Medulla oblongata (tissue), 1 donor: ENCODE measurements around the gene MLLT1.

Experiments used
- DNase-seq: peaks from one replicate; pipeline ENCODE4 v3.0.0-alpha.2; 2015; ENCODE audit errors: extremely low spot score

MLLT1 gene

DNA sequence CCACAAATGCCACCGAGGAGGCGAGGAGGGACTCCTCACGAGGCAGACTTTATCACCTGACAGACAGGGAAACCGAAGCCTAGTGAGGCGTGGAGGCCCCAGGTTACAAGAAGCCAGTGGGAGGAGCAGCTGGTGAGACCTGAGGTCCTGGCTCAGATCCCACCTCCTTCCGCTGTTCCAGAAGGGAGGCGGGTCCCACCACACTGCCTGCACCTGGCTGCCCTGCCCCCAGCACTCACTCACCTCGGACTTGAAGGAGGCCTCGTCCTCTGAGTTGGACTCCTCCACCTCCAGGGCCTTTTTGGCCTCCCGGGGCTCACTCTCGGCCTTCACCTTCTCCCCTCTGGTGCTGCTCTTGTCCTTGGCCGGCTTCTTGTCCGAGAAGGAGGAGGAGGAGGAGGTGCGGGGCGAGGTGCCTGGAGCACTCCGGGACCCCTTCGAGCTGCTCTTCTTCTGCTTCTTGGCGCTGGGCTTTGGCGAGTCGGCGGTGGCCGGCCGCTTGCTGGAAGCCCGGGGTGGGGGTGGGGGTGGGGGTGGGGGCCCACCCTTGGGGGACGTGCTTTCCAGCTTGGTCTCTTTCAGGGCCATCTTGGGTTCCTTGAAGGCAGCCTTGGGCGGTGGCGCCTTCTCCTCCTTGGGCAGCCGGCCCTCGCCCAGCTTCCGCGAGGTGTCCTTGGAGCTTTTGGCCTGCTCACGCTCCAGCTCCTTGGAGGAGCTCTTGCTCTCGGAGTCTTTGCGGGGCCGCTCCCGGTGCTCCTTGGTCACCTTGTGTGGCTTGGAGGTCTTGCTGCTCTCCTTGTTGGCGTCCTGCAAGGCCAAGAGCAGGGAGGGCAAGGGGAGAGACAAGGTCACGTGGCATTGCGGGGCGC is 57.7 kb downstream of the MLLT1 start:
- DNase-seq, result no peak

DNA sequence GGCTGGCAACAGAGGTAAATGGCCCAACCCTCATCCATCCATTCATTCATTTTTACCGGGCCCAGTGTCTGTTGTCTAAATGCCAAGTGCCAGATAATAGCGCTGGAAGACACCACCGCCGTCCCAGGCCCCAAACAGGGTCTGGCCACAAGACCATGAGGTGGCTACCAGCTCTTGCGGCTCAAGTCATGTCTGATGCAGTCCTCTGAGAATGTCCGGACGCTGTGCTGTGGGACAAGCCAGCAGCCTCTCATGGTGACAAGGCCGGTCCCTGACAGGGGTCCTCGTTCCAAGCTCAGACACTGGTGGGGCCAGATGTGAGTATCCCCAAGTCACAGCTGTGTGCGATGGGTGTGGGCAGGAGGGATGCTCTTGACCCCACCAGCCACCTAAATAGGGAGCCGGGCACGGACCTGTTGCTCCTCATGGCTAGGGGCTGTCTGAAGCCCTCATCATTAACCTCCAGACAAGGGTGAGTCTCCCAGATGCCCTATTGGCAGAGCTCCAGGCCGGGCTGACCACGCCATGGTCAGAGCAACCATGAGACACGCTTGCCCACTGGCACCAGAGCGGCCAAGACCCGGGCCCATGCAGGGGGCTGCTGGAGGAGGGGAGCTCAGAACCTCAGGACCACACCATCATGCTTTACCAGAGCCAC is 58.4 kb downstream of the MLLT1 start:
- no peak for DNase-seq

DNA sequence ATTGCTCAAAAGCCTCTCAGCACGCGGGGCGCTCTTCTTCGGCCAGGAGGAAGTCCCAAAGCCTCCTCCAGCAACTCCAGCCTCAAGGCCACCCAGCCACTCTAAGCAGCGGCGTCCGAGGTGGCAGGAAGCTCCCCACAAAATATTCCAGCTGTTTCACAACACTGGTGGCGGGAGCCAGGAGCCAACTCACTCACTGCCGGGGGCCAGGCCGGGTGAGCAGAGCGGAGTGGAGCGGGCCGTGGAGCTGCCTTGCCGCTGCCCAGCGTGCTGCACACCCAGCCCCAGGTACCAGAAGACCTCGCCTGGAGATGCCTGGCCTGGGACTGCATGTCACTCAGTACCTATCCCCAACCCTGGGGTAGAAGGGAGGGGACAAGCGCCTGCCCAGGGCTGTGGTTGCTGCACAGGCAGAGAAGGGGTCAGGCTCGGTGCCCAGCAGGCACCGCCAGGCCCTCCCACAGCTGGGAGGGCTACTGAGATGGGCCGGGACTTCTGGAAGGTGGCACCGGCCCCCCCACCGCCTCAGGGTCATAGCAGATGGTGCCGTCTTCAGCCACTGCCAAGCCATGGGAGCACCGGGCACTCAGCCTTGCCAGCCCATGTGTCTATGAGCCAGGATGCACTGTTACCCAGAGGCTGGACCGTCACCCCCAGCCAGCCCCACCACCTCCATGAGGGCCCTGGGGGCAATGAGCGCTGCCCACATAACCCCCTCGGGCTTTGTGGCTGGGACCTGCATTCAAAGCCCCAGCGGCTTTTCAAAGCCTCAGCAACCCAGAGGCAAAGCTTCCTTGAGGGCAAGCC is 59.2 kb downstream of the MLLT1 start:
- no peak for DNase-seq

DNA sequence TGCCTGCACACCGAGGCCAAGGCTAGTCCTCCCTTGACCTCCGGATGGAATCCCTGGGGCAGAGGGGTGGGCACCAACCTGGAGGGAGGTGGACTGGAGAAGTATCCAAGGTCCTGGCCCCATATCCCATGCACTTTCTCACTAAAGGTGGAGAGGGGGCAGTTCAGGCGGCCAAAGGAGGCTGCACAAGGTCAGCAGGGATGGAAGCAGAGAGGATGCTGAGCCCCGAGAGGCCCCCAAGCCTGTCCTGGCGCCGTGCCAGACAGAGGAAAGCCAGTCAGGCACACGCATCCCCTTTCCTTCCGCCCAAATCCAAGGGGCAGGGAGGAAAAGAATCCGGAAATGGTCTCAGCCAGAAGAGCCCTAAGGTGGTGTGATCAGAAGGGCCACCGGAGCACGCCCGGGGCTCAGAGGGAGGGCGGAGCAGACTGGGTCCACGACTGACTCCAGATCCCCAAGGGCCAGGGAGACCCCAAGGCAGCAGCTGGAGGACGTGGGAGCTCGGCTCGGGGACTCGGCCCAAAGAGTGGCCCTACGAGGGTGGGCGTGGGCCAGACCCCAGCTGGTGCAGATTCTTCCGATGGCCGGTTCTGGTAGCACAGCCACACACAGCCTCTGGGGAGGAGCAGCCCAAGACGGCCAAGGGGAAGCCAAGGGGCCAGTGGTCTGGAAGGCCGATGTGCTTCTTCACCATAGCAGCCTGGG is 60.0 kb downstream of the MLLT1 start:
- DNase-seq, result no peak

DNA sequence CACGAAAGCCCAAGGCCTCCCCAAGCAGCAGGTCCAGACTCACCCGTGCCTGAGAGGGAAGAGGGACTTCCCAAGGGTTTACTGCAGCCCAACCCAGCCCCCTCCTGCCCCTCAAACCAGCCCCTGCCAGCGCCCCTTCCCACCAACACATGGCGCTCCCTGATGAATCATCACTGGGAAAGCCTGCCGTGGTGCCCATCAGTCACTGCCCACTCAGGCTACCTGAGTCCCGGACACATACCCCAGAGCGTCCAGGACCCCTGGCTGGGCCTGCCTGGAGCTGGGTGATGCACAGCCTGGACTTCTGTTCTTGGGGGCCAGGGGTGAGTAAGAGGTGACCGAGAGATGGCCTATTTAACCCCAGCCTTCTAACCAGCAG is 60.6 kb downstream of the MLLT1 start:
- DNase-seq, result no peak

DNA sequence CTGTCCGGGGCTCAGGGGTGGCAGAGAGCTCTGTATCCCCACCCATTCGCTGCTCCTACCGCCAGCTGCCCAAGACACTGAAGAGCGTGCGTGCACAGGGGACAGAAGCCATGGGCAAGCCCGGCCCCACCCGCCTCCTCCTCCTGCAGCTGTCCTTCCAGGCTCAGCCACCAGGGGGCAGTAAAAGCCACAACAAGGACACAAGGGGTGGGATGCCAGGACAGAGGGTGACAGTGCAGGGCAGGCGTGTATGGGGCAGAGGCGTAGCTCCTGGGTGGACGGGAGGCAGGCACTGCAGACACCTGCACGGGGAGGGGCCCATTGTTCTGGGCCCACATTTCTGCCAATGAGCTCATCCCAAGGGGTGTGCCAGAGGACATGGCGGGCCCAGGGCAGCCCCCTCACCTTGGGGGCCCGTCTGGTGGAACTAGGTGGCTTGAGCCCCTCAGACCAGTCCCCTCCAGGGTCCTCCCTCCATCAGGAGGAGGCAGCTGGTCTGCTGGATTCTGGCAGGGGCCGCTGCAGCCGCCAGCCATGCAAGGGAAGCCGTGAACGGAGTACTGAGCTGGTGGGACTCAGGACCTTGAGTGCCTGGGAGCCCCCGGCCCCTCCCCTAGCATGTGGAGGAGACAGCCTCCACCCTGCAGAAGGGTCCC is 61.2 kb downstream of the MLLT1 start:
- DNase-seq, result peak; percentile 94

DNA sequence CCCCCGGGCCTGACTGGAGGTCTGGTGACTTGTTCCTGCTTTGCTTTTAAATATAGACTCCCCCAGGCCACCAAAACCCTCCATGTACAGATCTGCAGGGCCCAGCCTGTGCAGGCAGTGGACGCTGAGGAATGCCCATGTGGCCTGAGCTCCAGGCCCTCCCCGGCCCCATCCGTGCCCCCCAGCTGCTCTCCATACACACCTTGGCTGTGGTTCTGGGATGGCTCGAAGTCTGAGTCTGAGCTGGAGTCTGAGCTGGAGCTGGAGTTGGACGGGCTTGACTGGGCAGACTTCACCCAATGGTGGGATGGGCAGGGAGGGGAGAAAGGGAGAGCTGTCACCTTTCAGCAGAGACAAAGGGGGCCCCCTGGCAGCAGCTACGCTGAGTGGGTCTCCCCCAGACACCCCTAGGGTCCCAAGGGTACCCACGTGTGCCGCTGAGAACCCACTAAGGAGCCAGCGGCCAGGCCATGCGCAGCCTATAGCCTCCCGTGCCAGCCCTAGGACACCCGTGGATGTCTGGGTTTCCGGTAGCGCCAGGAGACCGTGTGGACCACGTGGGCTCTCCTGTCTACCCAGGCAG is 61.9 kb downstream of the MLLT1 start:
- no peak for DNase-seq

DNA sequence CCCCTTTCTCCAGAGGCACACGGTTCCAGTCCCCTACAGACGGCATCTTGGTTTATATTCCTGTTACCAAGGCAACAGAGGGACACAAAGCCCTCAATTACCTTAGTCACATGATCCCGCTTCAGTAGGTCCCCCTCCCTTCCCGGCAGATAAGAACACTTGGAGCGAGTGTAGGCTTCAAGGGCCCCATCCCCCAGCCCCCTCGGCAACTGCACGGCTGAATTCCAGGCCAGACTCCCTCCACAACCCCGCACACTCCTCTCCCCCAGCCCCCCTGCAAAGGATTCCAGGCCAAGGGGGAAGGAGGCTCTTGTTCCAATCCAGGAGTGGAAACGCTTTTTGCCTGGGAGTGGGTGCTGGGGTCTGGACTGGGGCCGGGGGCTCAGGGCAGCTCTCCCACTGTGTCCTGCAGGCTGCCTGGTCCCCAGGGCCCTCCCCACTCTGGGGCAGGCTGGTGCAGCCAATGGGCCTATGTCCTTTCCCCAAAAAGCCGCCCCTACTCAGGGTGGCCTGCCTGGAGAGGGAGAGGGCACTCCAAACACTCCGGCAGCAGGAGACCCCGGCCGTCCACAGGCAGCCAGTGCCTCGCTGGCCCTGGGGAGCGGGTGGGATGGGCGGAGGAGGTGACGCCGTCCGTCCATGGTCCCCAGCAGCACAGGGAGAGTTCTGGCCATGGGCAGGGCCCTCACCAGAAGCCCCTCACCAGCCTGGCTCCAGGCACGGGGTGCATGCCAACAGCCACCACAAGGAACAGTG is 62.6 kb downstream of the MLLT1 start:
- no peak for DNase-seq

DNA sequence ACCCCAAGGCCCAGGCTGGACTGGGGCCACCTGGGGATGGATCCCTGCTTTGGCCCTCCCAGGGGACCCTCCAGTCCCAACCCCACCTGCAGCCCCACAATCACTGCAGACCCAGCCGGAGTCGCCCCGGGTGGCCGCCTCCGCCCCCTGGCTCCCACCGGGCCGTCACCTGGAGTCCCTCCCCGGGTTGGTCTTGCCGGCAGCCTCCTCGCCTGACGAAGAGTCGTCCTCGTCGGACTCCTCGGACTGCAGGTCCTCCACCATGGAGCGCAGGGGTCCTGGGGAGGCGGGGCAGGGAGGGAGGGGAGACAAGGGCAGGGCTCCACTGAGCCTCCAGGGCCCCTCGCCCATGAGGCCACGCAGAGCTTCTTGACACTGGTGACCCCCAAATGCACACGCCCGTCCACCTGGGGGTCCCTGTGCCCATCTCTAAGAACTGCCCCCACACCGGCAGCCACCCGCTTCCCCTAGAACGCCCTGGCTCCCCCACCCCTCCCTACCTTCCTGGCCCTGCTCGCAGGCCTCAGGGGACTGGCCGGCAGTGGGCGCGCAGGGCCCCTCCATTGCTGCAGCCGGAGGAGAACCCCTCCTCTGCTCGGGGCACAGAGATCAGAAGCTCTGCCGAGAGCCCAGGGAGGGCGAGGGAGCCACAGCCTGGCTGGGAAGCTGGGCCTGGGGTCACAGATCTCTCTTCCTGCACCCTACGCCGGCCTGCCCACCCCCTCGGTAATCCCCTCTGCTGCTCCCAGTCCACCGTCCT is 63.4 kb downstream of the MLLT1 start:
- DNase-seq, result no peak

DNA sequence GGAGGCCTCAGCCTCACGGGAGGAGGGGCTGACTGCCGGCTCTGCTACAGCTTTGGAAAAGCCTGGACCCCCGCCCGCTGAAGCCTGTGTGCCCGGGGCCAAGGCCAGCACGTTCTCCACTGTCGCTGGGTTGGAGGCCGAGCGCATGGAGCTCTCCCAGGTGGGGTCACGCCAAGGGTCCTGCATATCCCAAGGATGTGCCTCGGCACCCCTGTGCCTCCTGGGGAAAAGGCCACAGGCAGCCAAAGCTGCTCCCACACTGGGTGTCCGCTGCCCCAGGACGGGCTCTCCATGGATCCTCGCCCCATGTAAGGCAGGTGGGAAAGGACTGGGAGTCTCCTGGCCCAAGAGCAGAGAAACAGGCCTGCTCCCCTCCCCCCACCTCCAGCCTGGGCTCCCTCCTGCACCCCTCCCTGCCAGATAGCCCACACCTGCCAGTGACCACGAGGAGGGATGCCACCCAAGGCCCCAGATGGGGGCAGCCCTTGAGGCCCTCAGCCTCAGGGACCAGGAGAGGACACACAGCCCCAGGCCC is 64.0 kb downstream of the MLLT1 start:
- DNase-seq, result no peak

DNA sequence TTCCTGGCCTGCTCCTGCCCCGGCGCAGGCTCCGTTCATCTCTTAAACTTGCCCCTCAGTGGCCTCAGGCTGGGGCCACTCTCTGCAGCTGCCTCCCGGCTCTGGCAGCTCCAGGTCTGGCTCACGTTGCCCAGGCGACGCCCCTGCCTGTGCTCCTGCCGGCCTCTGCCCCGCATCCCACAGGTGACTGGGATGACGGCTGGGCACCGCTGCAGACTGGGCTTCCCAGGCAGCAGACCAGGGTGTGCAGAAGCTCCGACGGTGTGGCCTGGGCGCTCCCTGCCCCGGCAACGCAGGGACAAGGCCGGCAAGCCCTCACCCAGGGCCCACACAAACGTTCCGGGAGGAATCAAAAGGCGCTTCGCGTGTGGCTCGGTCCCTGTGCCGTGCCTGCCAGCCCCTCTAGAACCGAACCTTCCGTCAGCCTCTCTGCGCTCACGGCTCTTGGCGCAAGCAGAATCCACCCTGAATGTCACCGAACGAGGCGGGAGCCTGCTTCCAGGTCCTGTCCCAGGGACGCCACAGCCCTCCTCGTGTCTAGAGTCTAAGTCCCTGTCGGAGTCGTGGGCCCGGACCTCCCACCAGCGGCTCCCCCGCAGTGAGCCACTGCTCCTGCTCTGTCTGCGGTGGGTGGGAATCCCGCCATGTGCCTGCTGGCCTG is 64.8 kb downstream of the MLLT1 start:
- DNase-seq, result no peak

DNA sequence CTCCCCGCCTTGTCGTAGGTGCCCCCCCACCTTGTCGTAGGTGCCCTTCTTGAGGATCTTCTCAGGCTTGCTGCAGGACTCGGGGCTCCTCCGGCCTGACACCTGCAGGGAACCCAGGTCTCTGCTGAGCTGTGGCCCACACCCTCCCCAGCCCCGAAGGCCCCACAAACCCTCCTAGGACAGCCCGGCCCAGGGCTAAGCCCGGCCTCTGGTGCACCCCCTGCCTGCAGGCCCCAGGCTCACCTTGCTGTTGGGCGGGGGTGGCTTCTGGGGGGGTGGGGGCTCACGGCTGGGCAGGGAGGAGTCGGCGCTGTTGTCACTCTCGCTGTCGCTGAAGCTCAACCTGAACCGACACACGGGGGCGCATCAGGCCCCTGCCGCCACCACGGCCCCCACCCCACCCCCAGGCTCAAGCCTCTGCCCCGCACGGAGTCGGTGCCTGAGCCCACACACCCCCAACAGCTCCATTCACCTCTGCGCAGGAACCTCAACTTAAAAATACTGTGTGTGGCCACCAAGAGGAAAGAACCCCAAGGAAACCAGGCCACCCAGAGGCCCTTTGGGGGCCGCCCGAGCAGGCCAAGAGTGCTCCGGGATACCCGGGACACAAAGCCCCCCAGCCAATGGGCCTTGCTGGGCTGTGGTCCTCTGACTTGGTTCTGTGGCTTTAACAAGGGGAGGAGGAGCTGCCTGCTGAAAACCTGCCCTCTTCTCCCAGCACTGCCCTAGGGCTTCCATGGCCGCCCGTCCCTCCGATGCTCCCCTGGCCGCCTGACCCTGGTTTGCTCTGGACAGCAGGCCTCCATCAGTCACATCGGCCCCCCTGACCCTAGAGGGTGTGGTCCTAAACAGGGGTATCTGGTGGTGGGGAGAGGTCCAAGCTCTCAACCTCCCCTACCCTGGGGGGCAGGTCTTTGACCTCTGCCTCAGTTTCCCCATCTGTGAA is 65.8 kb downstream of the MLLT1 start:
- no peak for DNase-seq

DNA sequence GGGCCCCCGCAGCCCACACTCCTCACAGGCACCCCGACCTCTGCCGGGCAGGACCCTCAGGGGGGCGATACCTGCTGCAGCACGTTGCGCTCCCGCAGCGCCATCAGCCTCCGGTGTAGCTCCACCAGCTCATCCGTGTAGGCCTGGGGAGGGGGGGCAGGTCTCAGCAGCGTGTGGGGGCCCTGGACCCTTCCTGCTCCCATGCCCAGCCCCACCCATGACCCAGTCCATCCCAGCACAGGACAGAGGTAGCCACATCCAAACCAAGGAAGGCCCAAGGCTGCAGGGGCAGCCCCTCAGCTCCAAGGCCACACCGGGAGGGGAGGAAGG is 66.5 kb downstream of the MLLT1 start:
- no peak for DNase-seq

DNA sequence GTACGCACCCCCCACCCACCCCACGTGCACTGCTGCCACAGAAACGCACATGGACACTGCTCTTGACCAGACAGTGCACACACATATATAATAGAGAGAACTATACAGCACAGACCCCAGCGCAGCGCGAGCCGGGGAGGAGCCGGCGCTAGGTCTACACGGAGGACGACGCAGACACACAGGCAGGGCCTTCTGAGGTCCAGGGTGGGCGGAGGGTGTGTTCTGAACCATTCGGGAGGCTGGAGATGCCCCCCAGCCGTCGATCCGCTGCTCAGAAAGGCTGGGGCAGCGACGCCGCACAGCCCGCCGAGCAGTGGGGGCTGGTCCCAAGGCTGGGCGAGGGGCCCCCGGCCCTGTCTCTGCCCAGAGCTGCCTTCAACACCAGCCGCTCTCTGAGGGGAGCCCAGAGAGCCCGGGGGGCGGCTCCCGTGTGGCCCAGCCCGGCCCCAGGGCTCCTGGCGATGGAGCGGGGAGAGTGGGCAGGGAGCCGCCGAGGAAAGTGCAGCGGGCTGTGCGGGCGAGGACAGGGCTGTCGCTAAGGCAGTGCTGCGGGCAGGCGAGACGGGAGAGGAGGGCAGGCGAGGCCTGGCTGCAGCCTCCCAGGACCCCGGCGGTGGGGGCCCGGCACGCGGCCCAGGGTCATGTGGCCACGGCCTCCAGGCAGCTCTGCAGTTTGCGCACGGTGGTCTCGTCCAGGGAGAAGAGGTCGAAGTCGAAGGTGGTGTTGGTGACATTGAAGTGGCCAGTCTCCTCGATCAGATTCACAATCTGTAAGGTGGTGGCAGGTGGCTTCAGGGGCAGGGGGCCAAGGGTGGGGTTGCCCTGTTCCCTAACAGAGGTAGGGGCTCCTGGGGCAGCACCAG is 67.1 kb downstream of the MLLT1 start:
- no peak for DNase-seq

DNA sequence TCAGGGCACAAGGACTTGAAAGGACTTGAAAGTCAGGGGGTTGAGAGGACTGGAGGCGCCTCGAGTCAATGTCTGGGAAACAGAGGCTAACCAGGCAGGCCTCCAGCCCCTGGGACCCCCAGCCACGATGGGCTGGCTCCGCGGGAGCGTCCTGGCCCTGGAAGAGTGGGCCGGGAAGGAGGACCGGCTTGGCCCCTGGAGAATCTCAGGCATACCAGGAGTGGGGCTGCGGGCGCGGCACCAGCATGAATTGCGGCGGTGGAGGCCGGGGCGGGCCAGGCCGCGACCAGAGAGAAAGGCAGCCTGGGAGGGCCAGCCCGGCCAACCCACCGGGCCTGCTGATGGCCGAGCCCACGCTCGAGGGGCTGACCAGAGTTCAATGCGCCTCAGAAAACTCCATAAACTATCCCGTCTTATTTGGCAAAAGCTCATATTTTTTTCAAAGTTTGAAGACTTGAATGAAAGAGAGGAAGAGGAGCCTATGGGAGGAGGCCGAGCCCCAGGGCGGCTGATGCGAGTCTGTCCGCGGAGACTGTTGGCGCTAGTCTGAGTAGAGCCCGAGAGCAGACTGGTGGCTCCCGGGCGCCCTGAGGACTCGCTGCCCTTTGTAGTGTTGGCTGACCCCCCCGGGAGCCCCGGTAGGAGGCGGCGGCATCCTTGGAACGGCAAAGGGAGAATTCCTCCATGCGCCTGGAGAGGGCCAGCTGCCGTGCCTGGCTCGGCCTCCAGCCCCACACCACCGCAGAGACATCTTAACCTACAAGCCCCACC is 68.0 kb downstream of the MLLT1 start:
- DNase-seq, result no peak
